ENCODE measurements around the gene MOCS3.

- TF ChIP-seq NRL (CRISPR knock-in tag; IDR thresholded peaks at IDR 0.05; ENCODE audit: borderline replicate concordance), result no peak
- TF ChIP-seq BCL6 (CRISPR knock-in tag; IDR thresholded peaks at IDR 0.05), result no peak
- TF ChIP-seq ZFX (CRISPR knock-in tag; IDR thresholded peaks at IDR 0.05; ENCODE audit: low read depth), result no peak
- TF ChIP-seq PAX8 (CRISPR knock-in tag; IDR thresholded peaks at IDR 0.05; ENCODE audit: borderline replicate concordance), result no peak
- TF ChIP-seq ZNF549 (CRISPR knock-in tag; IDR thresholded peaks at IDR 0.05), result no peak
- TF ChIP-seq ZBTB33 (CRISPR knock-in tag; IDR thresholded peaks at IDR 0.05), result no peak
- no peak for TF ChIP-seq CTCF (CRISPR knock-in tag; IDR thresholded peaks at IDR 0.05)
- no peak for TF ChIP-seq EP300 (IDR thresholded peaks at IDR 0.05; ENCODE audit: low read depth in 2 of 2, low read length in 2 of 2)
- no peak for TF ChIP-seq EP300 (CRISPR knock-in tag; IDR thresholded peaks at IDR 0.05; ENCODE audit: borderline replicate concordance)
Measured at GRCh38 chr20:50953821-50954220, 4.8 kb upstream of the MOCS3 start.

All from HepG2 (cell line).